BE2C (cell line): ENCODE measurements around the gene GPR75.

Source experiments
- DNase-seq: peaks from one replicate; pipeline ENCODE4 v3.0.0-alpha.2; 2020
- H3K27me3 ChIP-seq: fragments of 250-450 bp; sonication (Bioruptor Pico); 2 replicates; pipeline ENCODE4 v1.5.1; 2020; ENCODE audit warnings: mild to moderate bottlenecking
- H3K36me3 ChIP-seq: fragments of 250-450 bp; sonication (Bioruptor Pico); 2 replicates; pipeline ENCODE4 v1.5.1; 2020; ENCODE audit warnings: mild to moderate bottlenecking
- H3K4me1 ChIP-seq: fragments of 250-450 bp; sonication (Bioruptor Pico); 2 replicates; pipeline ENCODE4 v1.5.1; 2020
- H3K4me3 ChIP-seq: 2 replicates; pipeline ENCODE4 v1.5.1; 2011; ENCODE audit warnings: low read depth, low read length
- H3K9me3 ChIP-seq: fragments of 250-450 bp; sonication (Bioruptor Pico); 2 replicates; pipeline ENCODE4 v1.5.1; 2020
- TF ChIP-seq, protein P1 (sequence below): IDR thresholded peaks from 2 replicates; pipeline ENCODE4 v1.5.1; 2012; ENCODE audit warnings: mild to moderate bottlenecking, low read depth, low read length

GPR75 gene

GRCh38 chr2:53820711-53821110, 39.1 kb downstream of the GPR75 start:
- H3K27me3 ChIP-seq: no peaks in the 10 kb centered on the region
- H3K4me3 ChIP-seq: no peak overlapping the region
- no peaks in the 10 kb centered on the region for H3K4me1 ChIP-seq
- no peaks in the 10 kb centered on the region for H3K9me3 ChIP-seq
- TF ChIP-seq, protein P1, sequence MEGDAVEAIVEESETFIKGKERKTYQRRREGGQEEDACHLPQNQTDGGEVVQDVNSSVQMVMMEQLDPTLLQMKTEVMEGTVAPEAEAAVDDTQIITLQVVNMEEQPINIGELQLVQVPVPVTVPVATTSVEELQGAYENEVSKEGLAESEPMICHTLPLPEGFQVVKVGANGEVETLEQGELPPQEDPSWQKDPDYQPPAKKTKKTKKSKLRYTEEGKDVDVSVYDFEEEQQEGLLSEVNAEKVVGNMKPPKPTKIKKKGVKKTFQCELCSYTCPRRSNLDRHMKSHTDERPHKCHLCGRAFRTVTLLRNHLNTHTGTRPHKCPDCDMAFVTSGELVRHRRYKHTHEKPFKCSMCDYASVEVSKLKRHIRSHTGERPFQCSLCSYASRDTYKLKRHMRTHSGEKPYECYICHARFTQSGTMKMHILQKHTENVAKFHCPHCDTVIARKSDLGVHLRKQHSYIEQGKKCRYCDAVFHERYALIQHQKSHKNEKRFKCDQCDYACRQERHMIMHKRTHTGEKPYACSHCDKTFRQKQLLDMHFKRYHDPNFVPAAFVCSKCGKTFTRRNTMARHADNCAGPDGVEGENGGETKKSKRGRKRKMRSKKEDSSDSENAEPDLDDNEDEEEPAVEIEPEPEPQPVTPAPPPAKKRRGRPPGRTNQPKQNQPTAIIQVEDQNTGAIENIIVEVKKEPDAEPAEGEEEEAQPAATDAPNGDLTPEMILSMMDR: no peak
- H3K36me3 ChIP-seq: no peaks in the 10 kb centered on the region
- no peak for DNase-seq

GRCh38 chr2:53820048-53820447, 39.7 kb downstream of the GPR75 start:
- TF ChIP-seq, protein P1: no peak
- Histone ChIP-seq H3K27me3 (no peaks in the 10 kb centered on the region), H3K36me3 (no peaks in the 10 kb centered on the region), H3K4me1 (no peaks in the 10 kb centered on the region), H3K4me3 (no peak overlapping the region), H3K9me3 (no peaks in the 10 kb centered on the region)
- no peak for DNase-seq

GRCh38 chr2:53819634-53820033, 40.1 kb downstream of the GPR75 start:
- Histone ChIP-seq H3K4me3 (no peak overlapping the region), H3K36me3 (no peaks in the 10 kb centered on the region), H3K27me3 (no peaks in the 10 kb centered on the region), H3K4me1 (no peaks in the 10 kb centered on the region), H3K9me3 (no peaks in the 10 kb centered on the region)
- DNase-seq: no peak
- TF ChIP-seq, protein P1: no peak

DNA sequence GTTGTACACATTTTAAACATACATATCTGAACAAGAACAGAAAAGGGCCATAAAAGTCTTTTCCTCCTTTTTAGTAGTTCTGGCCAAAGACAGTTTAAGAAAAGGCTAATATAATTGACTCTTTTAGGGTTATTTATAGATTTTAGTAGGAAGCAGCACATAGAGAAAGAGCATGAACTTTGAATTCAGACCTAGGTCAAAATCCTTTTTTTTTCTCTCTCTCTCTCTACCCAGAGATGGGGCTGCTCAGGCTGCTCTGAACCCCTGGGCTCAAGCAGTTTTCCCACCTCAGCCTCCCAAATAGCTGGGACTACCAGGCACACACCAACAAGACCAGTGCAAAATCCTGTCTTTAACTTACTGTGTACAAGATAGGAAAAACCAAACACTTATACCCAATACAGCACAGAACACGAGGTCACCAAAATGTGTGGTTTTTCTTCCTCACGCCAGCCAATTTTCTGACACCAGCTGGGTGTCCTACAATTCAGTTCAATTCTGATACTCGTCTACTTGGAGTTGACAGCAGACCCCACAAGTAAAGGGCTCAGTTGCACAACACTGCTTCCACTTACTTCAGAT, 40.8 kb downstream of the GPR75 start:
- Histone ChIP-seq H3K4me1 (no peaks in the 10 kb centered on the region), H3K36me3 (no peaks in the 10 kb centered on the region), H3K27me3 (no peaks in the 10 kb centered on the region), H3K9me3 (no peaks in the 10 kb centered on the region), H3K4me3 (no peak overlapping the region)
- DNase-seq: no peak
- TF ChIP-seq, protein P1: no peak

- no peak for DNase-seq
- H3K4me3 ChIP-seq: no peak overlapping the region
- H3K27me3 ChIP-seq: no peaks in the 10 kb centered on the region
- H3K9me3 ChIP-seq: no peaks in the 10 kb centered on the region
- no peaks in the 10 kb centered on the region for H3K36me3 ChIP-seq
- no peaks in the 10 kb centered on the region for H3K4me1 ChIP-seq
- TF ChIP-seq, protein P1: no peak
Observed at GRCh38 chr2:53813151-53813550, 46.6 kb downstream of the GPR75 start.

DNA sequence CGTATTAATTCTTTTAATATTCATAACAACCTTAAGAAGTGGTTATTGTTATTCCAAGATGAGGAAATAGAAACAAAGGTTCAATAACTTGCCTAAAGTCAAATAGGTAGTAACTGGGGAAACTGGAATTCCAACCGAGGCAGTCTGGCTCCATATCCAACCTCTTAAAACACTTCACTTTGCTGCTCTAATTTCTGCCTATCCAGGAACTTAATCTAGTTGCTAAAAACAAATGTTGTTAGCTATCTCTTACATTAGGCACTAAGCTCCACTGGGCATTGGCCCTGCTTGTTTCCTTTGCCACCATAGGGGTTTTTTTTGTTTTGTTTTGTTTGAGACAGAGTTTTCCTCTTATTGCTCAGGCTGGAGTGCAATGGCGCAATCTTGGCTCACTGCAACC, 48.2 kb downstream of the GPR75 start:
- Histone ChIP-seq H3K9me3 (no peaks in the 10 kb centered on the region), H3K27me3 (no peaks in the 10 kb centered on the region), H3K36me3 (no peaks in the 10 kb centered on the region), H3K4me1 (no peaks in the 10 kb centered on the region), H3K4me3 (no peak overlapping the region)
- no peak for DNase-seq
- TF ChIP-seq, protein P1: no peak
